Measurements from ENCODE around the gene USP30.

DNA sequence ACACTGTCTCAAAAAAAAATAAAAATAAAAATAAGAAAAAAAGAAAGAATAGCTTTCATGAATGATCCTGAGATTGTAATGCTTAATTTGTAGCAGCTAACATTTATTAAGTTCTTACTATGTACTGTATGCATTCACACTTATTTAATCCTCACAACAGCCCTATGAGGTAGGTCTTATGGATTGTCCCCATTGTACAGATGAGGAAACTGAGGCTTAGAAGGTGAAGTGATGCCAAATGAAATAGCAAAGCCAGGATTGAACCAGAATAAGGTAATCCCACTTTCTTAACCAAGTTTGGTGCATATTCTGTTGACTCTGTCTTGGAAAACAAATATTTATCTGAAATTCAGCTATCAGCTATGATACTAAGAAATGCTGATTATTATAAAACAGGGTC, 2.1 kb downstream of the USP30 start:
- no peak for TF ChIP-seq EZH2 (IDR thresholded peaks at IDR 0.05; ENCODE audit: low read depth)
- TF ChIP-seq CTCF (conservative IDR thresholded peaks at IDR 0.05), result no peak
